DOHH2 (cell line): ENCODE measurements around the gene ARHGAP29.

Experiments used
- EZH2phosphoT487 ChIP-seq: fragments of 200-600 bp; sonication (generic); IDR thresholded peaks from 2 replicates; pipeline ENCODE4 v1.6.1; 2017; ENCODE audit warnings: borderline replicate concordance, mild to moderate bottlenecking, antibody characterized with exemption, low read length, moderate library complexity, mixed read lengths
- TF ChIP-seq, protein P1 (sequence below): fragments of 200-600 bp; sonication (generic); IDR thresholded peaks from one replicate; pipeline ENCODE4 v1.5.1; 2014; ENCODE audit warnings: antibody characterized with exemption, mild to moderate bottlenecking, low read depth, low read length; ENCODE audit not compliant: poor library complexity, severe bottlenecking

DNA sequence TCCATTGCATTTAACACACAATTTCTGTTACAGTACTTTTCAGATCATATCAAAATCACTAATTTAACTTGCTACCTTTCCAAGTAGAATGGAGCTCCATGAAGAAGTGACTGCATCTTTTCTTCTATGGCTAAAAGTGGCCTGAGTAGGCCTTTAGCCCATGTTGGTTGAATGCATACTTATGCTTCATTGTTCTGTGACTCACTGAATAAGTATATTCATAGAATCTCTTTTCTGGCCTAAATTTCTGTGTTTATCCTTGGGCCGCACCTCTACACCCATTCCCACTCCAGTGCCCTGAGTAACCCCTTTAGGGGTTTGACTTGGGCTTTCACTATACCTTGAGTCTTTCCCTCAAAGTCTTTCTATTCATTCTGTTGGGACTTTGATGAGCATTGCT, 42.1 kb upstream of the ARHGAP29 start:
- TF ChIP-seq, protein P1, sequence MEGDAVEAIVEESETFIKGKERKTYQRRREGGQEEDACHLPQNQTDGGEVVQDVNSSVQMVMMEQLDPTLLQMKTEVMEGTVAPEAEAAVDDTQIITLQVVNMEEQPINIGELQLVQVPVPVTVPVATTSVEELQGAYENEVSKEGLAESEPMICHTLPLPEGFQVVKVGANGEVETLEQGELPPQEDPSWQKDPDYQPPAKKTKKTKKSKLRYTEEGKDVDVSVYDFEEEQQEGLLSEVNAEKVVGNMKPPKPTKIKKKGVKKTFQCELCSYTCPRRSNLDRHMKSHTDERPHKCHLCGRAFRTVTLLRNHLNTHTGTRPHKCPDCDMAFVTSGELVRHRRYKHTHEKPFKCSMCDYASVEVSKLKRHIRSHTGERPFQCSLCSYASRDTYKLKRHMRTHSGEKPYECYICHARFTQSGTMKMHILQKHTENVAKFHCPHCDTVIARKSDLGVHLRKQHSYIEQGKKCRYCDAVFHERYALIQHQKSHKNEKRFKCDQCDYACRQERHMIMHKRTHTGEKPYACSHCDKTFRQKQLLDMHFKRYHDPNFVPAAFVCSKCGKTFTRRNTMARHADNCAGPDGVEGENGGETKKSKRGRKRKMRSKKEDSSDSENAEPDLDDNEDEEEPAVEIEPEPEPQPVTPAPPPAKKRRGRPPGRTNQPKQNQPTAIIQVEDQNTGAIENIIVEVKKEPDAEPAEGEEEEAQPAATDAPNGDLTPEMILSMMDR, result no peak
- TF ChIP-seq EZH2phosphoT487, result no peak
